GM21528 (cell line): Measurements from ENCODE around the gene TEKT3.

Source experiments
- ATAC-seq: cut with Tn5 transposase; IDR thresholded peaks from one replicate; pipeline ENCODE4 v1.9.1; 2021; ENCODE audit warnings: mild to moderate bottlenecking, moderate library complexity; ENCODE audit not compliant: unreplicated experiment, low FRiP score

The TEKT3 gene

GRCh38 chr17:15269087-15269779 lies 72.2 kb downstream of the TEKT3 start:
- no peak for ATAC-seq

- no peak for ATAC-seq
Observed at GRCh38 chr17:15268461-15268860, 72.9 kb downstream of the TEKT3 start.

GRCh38 chr17:15267996-15268395 lies 73.4 kb downstream of the TEKT3 start:
- no peak for ATAC-seq

GRCh38 chr17:15266325-15267125 lies 74.9 kb downstream of the TEKT3 start:
- no peak for ATAC-seq

GRCh38 chr17:15265131-15265530 lies 76.3 kb downstream of the TEKT3 start, which contains the start of gene PMP22:
TSS of gene PMP22 (minus strand) at chr17:15265326. CDS start at chr17:15260727, 4,599 bp downstream.
- ATAC-seq: no peak

GRCh38 chr17:15264542-15264941 lies 76.9 kb downstream of the TEKT3 start:
- no peak for ATAC-seq

- ATAC-seq: no peak
Observed at GRCh38 chr17:15263680-15264079, 77.7 kb downstream of the TEKT3 start.

- no peak for ATAC-seq
Observed at GRCh38 chr17:15263206-15263579, 78.2 kb downstream of the TEKT3 start.

GRCh38 chr17:15262291-15263205 lies 78.8 kb downstream of the TEKT3 start:
- no peak for ATAC-seq

GRCh38 chr17:15261802-15262290 lies 79.6 kb downstream of the TEKT3 start:
- ATAC-seq: no peak

- no peak for ATAC-seq
Observed at GRCh38 chr17:15261258-15261801, 80.1 kb downstream of the TEKT3 start.

GRCh38 chr17:15260376-15261257 lies 80.8 kb downstream of the TEKT3 start:
- no peak for ATAC-seq

GRCh38 chr17:15257796-15258512 lies 83.4 kb downstream of the TEKT3 start:
- no peak for ATAC-seq

GRCh38 chr17:15257258-15257788 lies 84.1 kb downstream of the TEKT3 start:
- peak; percentile 79 for ATAC-seq

- no peak for ATAC-seq
Observed at GRCh38 chr17:15256689-15257088, 84.7 kb downstream of the TEKT3 start.

GRCh38 chr17:15255713-15256454 lies 85.5 kb downstream of the TEKT3 start:
- ATAC-seq: no peak
